ENCODE data around the gene NUP62.
"Not testable (repeated sequence)": the region's sequence is repeated elsewhere in the genome, so short reads cannot be mapped to it uniquely, and the experiment has no call there.

NUP62 gene

DNA sequence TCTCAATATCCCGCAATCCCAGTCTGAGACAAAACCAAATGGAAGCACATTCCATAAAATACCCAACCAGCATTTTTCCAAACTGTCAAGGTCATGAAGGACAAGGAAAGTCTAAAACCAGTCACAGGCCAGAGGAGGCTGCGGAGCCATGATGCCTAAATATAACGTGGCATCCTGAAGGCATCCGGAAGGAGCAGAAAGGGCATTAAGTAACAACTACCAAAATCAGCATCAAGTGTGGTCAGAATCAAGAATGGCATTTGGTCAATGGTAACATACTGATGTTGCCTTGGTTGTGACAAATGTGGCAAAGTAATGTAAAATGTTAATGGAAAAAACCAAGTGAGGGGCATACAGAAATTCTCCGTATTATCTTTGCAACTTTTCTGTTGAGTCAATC, 3.8 kb downstream of the NUP62 start:
- Histone ChIP-seq H3K9me3 (ENCODE audit: control insufficient read depth, low read length) (no peaks in the 10 kb centered on the region), H3K36me3 (ENCODE audit: control insufficient read depth, insufficient read depth, low read length) (peaks cover 70% of the 10 kb centered on the region), H3K4me3 (ENCODE audit: extremely low read depth, insufficient read depth, low read length, poor library complexity, severe bottlenecking) (no peak overlapping the region), H3K27ac (ENCODE audit: low read depth, low read length, severe bottlenecking) (no peak overlapping the region), H3K4me1 (ENCODE audit: control insufficient read depth, insufficient read depth, low read length, poor library complexity, severe bottlenecking) (peaks cover 13% of the 10 kb centered on the region)
- 95 to 97% methylated on average over 3 to 4 of the region's 5 CpGs for WGBS, 2 experiments (ENCODE audit: insufficient coverage in 2 of 2)

DNA sequence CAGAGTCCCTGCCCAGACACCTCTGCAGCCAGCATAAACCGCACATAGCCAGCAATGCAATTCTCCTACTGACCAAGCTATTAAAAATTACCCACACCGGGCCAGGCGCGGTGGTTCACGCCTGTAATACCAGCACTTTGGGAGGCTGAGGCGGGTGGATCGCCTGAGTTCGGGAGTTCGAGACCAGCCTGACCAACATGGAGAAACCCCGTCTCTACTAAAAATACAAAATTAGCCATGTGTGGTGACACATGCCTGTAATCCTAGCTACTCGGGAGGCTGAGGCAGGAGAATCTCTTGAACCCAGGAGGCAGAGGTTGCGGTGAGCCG, 4.5 kb downstream of the NUP62 start:
- H3K36me3 ChIP-seq (ENCODE audit: control insufficient read depth, insufficient read depth, low read length) = peaks cover 74% of the 10 kb centered on the region

DNA sequence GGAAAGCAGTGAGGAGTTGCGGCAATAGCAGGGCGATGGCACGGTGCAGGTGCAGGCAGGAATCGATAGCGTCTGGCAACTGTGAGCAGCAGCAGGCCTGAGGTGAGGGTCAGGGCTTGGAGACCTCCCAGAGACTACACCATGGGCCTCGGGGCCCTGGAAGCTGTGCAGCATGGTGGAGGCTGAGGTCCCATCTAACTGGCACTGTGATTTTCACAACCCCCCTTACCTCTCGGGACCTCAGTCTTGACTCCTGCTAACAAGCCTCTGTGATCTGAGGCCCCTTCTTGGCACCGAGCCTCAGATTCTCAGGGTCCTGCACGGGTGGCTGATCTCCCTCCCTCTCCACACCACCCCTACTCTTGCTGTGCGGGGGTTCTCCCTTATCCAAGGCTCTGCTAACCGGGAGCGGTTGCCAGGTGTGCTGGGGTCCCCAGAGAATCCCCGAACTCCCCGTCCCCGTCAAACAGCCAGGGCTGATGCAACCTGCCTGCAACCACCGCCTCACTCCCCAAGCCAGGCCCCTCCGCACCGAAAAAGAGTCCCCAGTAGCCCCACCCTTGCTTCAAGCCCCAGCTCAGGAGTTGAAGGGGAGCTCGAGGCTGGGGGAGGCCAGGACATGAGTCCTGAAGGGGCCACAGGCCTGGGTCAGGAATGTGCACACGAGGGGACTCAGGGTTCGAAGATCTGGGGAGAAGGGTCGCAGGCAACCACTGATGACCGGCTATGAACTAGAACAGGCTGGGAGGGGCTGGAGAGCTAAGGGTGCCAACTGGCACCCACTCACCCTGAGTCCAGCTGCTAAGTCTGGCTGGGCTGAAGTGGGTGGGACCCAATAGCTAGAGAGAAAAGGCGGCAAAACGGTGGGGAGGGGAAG, 5.1 kb downstream of the NUP62 start:
- no peaks in the 10 kb centered on the region for H3K9me3 ChIP-seq (ENCODE audit: control insufficient read depth, low read length)
- no peak overlapping the region for H3K4me3 ChIP-seq (ENCODE audit: extremely low read depth, insufficient read depth, low read length, poor library complexity, severe bottlenecking)
- H3K27ac ChIP-seq (ENCODE audit: low read depth, low read length, severe bottlenecking) = peak overlapping the region; percentile 23
- peaks cover 80% of the 10 kb centered on the region for H3K36me3 ChIP-seq (ENCODE audit: control insufficient read depth, insufficient read depth, low read length)
- H3K4me1 ChIP-seq (ENCODE audit: control insufficient read depth, insufficient read depth, low read length, poor library complexity, severe bottlenecking) = peaks cover 13% of the 10 kb centered on the region
- WGBS, 2 experiments (ENCODE audit: insufficient coverage in 2 of 2) = 92 to 94% methylated on average over 21 to 22 of the region's 25 CpGs

More for the DNA sequence above, 4.5 kb downstream of the NUP62 start:
- peaks cover 13% of the 10 kb centered on the region for H3K4me1 ChIP-seq (ENCODE audit: control insufficient read depth, insufficient read depth, low read length, poor library complexity, severe bottlenecking)
- H3K4me3 ChIP-seq (ENCODE audit: extremely low read depth, insufficient read depth, low read length, poor library complexity, severe bottlenecking); H3K9me3 ChIP-seq (ENCODE audit: control insufficient read depth, low read length); H3K27ac ChIP-seq (ENCODE audit: low read depth, low read length, severe bottlenecking): not testable (repeated sequence)
- WGBS, 2 experiments (ENCODE audit: insufficient coverage in 2 of 2) = 90 to 100% methylated on average over 11 to 13 of the region's 13 CpGs

DNA sequence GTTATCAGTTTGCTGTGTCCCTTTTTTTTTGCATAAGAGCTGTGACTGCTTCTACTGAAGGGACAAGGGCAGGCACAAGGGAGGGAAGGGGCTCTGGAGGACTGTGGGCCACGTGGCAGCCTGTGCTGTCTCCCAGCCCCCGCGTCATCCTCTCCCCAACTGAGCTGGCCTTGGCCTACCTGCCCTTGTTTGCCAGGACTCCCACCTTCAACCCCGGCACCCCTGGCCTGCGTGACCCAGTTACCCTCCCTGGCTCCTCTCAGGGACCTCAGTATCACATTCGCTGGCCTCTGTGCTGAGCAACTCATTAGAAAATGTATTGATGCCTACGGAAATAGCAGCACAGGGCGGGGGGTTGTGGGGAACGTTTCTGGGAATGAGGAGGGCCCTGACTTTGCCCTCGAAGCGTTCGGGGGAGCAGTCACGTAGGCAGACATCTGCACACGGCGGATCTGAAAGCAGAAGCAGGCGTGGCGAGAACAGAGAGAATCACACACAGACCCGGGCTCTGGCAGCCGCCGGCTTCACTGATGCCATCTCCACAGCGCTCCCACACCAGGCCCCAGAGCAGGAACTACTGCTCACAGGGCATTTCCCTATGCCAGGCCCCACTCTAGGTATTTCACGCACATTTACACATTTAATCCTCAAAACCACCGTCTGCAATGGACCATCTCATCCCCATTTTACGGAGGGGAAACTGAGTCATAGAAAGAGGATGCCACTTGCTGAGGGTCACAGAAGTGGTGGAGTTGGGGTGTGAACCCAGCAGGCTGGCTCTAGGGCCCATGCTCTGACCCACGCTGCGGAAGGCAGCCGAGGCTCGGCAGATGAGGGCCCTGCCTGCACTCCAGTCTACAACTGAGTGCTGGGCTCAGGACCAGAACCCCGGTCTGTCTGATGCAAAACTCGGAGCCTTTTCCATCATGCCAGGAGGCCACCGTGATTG, 6.0 kb downstream of the NUP62 start:
- 96 to 97% methylated on average over 28 of the region's 31 CpGs for WGBS, 2 experiments (ENCODE audit: insufficient coverage in 2 of 2)
- Histone ChIP-seq H3K4me1 (ENCODE audit: control insufficient read depth, insufficient read depth, low read length, poor library complexity, severe bottlenecking) (peaks cover 13% of the 10 kb centered on the region), H3K27ac (ENCODE audit: low read depth, low read length, severe bottlenecking) (no peak overlapping the region), H3K36me3 (ENCODE audit: control insufficient read depth, insufficient read depth, low read length) (peaks cover 85% of the 10 kb centered on the region), H3K9me3 (ENCODE audit: control insufficient read depth, low read length) (no peaks in the 10 kb centered on the region), H3K4me3 (ENCODE audit: extremely low read depth, insufficient read depth, low read length, poor library complexity, severe bottlenecking) (no peak overlapping the region)

DNA sequence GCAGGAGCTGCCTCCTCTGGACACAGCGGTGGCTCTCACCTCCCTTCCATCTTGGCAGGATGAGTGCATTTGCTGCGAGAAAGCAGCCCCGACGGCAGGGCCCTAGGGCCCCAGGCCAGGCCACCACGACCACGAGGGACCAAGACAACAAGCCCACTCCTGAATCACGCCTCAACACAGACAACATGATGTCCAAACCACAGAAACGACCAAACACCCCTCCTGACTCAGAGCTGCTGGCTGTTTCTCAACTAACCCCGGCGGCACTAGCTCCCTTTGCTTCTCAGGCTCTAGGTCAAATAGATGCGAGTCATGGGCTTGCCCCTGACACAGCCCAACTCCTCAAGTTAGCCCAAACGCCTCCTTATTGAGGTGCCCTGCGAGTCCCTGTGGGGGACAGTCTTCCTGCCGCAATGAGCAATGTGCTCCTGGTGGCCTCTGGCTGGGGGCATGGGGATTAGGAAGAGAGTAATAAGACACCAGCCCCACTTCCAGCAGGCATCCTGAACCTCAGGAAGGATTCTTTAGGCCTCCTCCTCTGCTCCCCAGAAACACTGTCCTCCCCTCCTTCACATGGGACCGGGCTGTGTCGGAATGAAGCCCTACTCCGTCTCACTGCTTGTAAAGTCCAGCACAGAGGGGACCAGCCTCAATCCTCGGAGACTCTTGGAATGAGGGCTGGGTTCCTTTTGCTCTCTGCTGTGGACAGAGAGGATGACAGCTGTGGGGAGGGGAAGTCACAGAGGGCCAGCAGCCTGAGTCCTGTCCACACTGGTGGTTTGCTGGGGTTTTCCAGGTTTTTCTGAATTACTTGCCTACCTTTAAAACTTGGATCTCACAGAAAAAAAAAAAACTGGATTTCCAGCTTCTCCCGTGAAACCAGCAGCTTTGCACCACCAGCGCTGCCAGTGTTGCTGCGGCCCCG, 7.2 kb downstream of the NUP62 start:
- H3K4me1 ChIP-seq (ENCODE audit: control insufficient read depth, insufficient read depth, low read length, poor library complexity, severe bottlenecking) = peaks cover 4% of the 10 kb centered on the region
- no peak overlapping the region for H3K4me3 ChIP-seq (ENCODE audit: extremely low read depth, insufficient read depth, low read length, poor library complexity, severe bottlenecking)
- H3K36me3 ChIP-seq (ENCODE audit: control insufficient read depth, insufficient read depth, low read length) = peaks cover 87% of the 10 kb centered on the region
- H3K9me3 ChIP-seq (ENCODE audit: control insufficient read depth, low read length) = no peaks in the 10 kb centered on the region
- no peak overlapping the region for H3K27ac ChIP-seq (ENCODE audit: low read depth, low read length, severe bottlenecking)
- WGBS, 2 experiments (ENCODE audit: insufficient coverage in 2 of 2) = 94 to 96% methylated on average over 19 to 21 of the region's 22 CpGs

DNA sequence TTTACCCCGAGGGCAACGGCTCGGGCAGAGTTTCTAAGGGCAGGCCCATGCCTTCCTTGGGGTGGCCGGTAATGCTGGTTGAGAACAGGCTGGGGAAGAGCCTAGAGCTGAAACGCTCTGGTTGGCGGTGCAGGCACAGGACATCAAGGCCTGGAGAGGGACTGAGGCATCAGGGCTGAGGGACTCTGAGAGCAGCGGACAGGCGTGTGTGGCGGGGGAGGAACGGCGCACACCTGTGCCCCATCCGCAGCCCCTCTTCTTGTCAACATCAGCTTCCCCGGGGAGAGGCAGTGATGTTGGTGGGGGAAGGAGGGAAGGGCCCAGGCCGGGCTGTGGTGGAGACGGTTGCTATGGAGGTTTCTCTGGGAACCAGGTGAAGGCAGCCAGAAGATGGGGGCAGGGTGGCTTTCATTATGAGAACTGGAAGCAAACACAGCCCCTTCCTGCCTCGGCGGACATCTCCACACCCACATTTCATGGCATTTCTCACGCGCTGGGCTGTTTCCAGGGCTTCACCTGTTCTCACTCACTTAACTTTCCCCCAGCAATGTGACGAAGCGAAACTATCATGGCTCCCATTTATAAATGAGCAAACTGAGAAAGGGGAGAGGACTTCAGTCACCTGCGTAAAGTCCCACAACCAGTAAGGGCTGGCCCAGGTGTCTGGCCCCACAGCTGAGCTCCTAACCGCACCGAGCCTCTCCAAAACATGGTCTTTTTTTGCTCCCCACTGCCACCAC, 8.5 kb downstream of the NUP62 start:
- peaks cover 4% of the 10 kb centered on the region for H3K4me1 ChIP-seq (ENCODE audit: control insufficient read depth, insufficient read depth, low read length, poor library complexity, severe bottlenecking)
- H3K27ac ChIP-seq (ENCODE audit: low read depth, low read length, severe bottlenecking) = no peak overlapping the region
- peaks cover 87% of the 10 kb centered on the region for H3K36me3 ChIP-seq (ENCODE audit: control insufficient read depth, insufficient read depth, low read length)
- WGBS, 2 experiments (ENCODE audit: insufficient coverage in 2 of 2) = 94 to 95% methylated on average over 15 to 19 of the region's 24 CpGs
- H3K4me3 ChIP-seq (ENCODE audit: extremely low read depth, insufficient read depth, low read length, poor library complexity, severe bottlenecking) = no peak overlapping the region
- H3K9me3 ChIP-seq (ENCODE audit: control insufficient read depth, low read length) = no peaks in the 10 kb centered on the region

DNA sequence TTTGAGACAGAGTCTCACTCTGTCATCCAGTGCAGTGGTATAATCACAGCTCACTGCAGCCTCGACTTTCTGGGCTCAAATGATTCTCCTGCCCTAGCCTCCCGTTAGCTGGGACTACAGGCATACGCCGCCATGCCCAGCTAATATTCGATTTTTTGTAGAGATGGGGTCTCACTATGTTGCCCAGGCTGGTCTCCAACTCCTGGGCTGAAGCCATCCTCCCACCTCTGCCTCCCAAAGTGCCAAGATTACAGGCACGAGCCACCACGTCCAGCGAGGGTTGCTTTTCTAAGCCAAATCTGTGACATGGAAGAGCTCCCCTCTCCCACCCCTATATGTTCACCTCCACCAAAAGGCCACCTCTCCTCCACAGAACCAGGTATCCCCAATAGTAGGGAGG, 11.2 kb downstream of the NUP62 start:
- no peak overlapping the region for H3K4me3 ChIP-seq (ENCODE audit: extremely low read depth, insufficient read depth, low read length, poor library complexity, severe bottlenecking)
- no peaks in the 10 kb centered on the region for H3K9me3 ChIP-seq (ENCODE audit: control insufficient read depth, low read length)
- H3K27ac ChIP-seq (ENCODE audit: low read depth, low read length, severe bottlenecking) = no peak overlapping the region
- H3K4me1 ChIP-seq (ENCODE audit: control insufficient read depth, insufficient read depth, low read length, poor library complexity, severe bottlenecking) = no peaks in the 10 kb centered on the region
- peaks cover 85% of the 10 kb centered on the region for H3K36me3 ChIP-seq (ENCODE audit: control insufficient read depth, insufficient read depth, low read length)
- WGBS, 2 experiments (ENCODE audit: insufficient coverage in 2 of 2) = 88 to 100% methylated on average over 5 of the region's 8 CpGs

DNA sequence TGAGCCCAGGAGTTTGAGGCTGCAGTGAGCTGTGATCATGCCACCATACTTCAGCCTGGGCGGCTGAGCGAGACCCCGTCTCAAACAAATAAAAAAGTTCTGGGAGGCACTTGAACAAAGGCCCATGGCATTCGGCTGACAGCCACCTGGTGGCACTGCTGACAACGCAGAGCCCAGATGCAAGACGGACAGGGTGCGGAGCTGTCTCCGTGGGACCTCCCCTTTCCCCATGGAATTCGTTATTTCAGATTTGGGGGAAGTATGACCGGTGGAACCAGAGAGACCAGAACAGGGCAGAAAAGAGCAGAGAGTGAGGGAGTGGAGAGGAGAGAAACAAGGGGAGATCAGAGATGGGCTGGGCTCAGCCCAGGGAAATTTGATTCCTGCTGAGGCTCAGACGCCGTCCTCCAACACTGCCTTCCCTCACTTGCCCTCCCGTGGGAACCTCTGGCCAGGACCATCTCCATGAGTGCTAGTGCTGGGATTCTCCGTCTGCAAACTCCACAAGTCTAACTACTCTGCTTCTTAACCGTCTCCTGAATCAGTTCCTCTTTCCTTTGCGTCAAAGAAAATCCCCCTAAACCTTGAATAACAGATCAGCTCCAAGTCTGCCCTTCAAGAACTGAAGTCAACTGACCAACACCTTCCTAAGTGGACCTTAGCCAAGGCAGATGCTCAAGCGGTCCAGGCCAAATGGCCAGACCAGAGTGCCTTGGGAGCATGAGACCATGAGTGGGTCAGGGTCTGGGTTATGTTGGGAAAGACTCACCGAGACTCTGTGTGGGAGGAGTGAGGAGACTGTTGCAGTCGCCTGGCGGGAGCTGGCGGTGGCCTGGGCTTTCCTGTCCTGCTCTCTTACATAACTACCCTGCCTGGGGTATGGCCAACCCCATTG, 12.2 kb downstream of the NUP62 start:
- Histone ChIP-seq H3K36me3 (ENCODE audit: control insufficient read depth, insufficient read depth, low read length) (peaks cover 88% of the 10 kb centered on the region), H3K27ac (ENCODE audit: low read depth, low read length, severe bottlenecking) (no peak overlapping the region), H3K9me3 (ENCODE audit: control insufficient read depth, low read length) (no peaks in the 10 kb centered on the region), H3K4me1 (ENCODE audit: control insufficient read depth, insufficient read depth, low read length, poor library complexity, severe bottlenecking) (no peaks in the 10 kb centered on the region), H3K4me3 (ENCODE audit: extremely low read depth, insufficient read depth, low read length, poor library complexity, severe bottlenecking) (no peak overlapping the region)
- WGBS, 2 experiments (ENCODE audit: insufficient coverage in 2 of 2) = 85 to 87% methylated on average over 17 to 19 of the region's 21 CpGs

DNA sequence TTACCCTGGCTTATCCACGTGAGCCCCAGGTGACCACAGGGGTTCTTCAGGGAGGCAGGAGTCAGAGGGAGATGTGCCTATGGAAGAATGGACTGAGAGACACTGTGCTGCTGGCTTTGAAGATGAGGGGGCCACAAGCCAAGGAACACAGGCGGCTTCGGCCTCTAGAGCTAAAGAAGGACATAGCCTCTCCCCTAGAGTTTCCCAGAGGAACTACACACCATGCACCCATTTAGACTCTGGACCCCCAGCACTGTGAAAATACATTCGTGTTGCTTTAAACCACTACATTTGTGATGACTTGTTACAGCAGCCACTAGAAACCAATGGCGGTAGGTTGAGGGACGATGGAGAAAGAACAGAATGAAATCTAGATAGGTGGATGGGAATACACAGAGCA, 14.0 kb downstream of the NUP62 start:
- Histone ChIP-seq H3K9me3 (ENCODE audit: control insufficient read depth, low read length) (no peaks in the 10 kb centered on the region), H3K36me3 (ENCODE audit: control insufficient read depth, insufficient read depth, low read length) (peaks cover 84% of the 10 kb centered on the region), H3K4me3 (ENCODE audit: extremely low read depth, insufficient read depth, low read length, poor library complexity, severe bottlenecking) (no peak overlapping the region), H3K27ac (ENCODE audit: low read depth, low read length, severe bottlenecking) (no peak overlapping the region), H3K4me1 (ENCODE audit: control insufficient read depth, insufficient read depth, low read length, poor library complexity, severe bottlenecking) (no peaks in the 10 kb centered on the region)
- 93 to 100% methylated on average over 3 to 6 of the region's 6 CpGs for WGBS, 2 experiments (ENCODE audit: insufficient coverage in 2 of 2)
